Measurements from ENCODE around the gene PIK3CG. TPM values are rescaled to one million over a fixed set of nuclear protein-coding genes. Genes with fewer than 3 reads are reported as not detected.
"Not testable (repeated sequence)": the region's sequence is repeated elsewhere in the genome, so short reads cannot be mapped to it uniquely, and the experiment has no call there.

Gene PIK3CG
- total and polyA plus RNA-seq, 2 donors, result 2.2 to 22.4 TPM

GRCh38 chr7:106938122-106938521 is 73.0 kb downstream of the PIK3CG start:
- WGBS, result 91% methylated on average over 7 of the region's 7 CpGs
- not testable (repeated sequence) for H3K4me3 ChIP-seq (ENCODE audit: low read length in 2 of 2); H3K27me3 ChIP-seq (ENCODE audit: control insufficient read depth in 2 of 2, insufficient read depth in 1 of 2, low read length in 1 of 2); H3K27ac ChIP-seq (ENCODE audit: low read depth in 1 of 2, low read length in 1 of 2); H3K4me1 ChIP-seq (ENCODE audit: control insufficient read depth in 2 of 2, insufficient read depth in 2 of 2, low read length in 2 of 2); H3K9me3 ChIP-seq (ENCODE audit: control insufficient read depth in 2 of 2, insufficient read depth in 1 of 2, low read length in 1 of 2); DNase-seq (ENCODE audit: low read depth in 6 of 9, low spot score in 9 of 9); H3K36me3 ChIP-seq (ENCODE audit: control insufficient read depth in 2 of 2, insufficient read depth in 2 of 2, low read length in 1 of 2)

DNA sequence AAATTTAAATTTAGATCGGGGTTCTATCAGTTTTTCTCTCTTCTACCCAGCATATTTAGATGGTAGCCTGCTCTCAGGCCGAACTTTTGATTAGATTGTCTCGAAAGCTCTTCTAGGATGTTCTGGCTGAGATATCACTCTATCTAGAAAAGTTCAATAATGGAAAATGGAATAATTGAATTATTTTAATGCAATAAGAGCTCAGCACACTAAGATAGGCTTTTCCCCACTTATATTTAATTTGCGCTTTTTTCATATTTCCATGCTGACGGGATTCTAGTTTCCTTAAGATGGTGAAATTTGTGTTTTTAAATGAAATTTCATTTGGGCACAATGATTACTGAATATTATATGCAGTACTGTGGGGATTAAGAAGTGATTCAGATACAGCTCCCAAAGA is 73.7 kb downstream of the PIK3CG start:
- 97% methylated on average over 5 of the region's 5 CpGs for WGBS
- no peak for DNase-seq (ENCODE audit: low read depth in 6 of 9, low spot score in 9 of 9)
- no peaks in the 10 kb centered on the region for H3K27me3 ChIP-seq (ENCODE audit: control insufficient read depth in 2 of 2, insufficient read depth in 1 of 2, low read length in 1 of 2)

DNA sequence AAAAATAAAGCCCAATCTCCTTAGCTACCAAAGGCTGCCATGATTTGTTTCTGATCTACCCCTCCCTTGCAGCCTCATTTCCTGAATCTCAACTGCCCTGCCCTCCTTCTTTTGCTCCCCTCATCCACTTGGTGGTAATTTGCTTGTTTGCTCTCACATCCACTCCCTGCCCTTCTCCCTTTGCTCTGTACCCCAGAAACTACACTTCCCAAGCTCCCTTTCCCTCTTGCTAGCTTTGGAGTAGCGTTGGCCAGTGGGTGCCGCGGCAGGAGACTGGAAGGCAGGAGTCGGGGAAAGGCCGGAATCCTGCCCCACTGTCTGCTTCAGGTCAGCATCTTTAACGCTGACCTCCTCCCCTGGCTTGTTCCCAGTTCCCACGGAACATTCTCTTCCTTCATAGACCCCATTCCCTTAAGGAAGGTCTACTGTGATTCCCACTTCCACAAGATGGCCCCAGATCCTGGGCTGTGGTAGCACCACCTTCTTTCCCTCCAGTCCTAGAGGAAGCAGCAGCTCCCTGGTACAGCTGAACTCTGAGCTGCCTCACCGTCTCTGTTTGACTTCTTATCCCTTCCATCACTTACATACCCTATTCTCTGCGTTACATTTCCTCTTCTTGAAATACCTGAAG is 79.1 kb downstream of the PIK3CG start:
- 97% methylated on average over 9 of the region's 9 CpGs for WGBS
- H3K27me3 ChIP-seq (ENCODE audit: control insufficient read depth in 2 of 2, insufficient read depth in 1 of 2, low read length in 1 of 2), result no peaks in the 10 kb centered on the region
- H3K27ac ChIP-seq (ENCODE audit: low read depth in 1 of 2, low read length in 1 of 2), result no peak overlapping the region
- H3K36me3 ChIP-seq (ENCODE audit: control insufficient read depth in 2 of 2, insufficient read depth in 2 of 2, low read length in 1 of 2), result no peaks in the 10 kb centered on the region
- no peak for DNase-seq (ENCODE audit: low read depth in 6 of 9, low spot score in 9 of 9)
- no peaks in the 10 kb centered on the region for H3K4me1 ChIP-seq (ENCODE audit: control insufficient read depth in 2 of 2, insufficient read depth in 2 of 2, low read length in 2 of 2)
- no peaks in the 10 kb centered on the region for H3K9me3 ChIP-seq (ENCODE audit: control insufficient read depth in 2 of 2, insufficient read depth in 1 of 2, low read length in 1 of 2)
- no peak overlapping the region for H3K4me3 ChIP-seq (ENCODE audit: low read length in 2 of 2)

More for the DNA sequence above, 73.7 kb downstream of the PIK3CG start:
- Histone ChIP-seq H3K27ac (ENCODE audit: low read depth in 1 of 2, low read length in 1 of 2) (no peak overlapping the region), H3K4me1 (ENCODE audit: control insufficient read depth in 2 of 2, insufficient read depth in 2 of 2, low read length in 2 of 2) (no peaks in the 10 kb centered on the region), H3K4me3 (ENCODE audit: low read length in 2 of 2) (no peak overlapping the region), H3K9me3 (ENCODE audit: control insufficient read depth in 2 of 2, insufficient read depth in 1 of 2, low read length in 1 of 2) (no peaks in the 10 kb centered on the region), H3K36me3 (ENCODE audit: control insufficient read depth in 2 of 2, insufficient read depth in 2 of 2, low read length in 1 of 2) (no peaks in the 10 kb centered on the region)

DNA sequence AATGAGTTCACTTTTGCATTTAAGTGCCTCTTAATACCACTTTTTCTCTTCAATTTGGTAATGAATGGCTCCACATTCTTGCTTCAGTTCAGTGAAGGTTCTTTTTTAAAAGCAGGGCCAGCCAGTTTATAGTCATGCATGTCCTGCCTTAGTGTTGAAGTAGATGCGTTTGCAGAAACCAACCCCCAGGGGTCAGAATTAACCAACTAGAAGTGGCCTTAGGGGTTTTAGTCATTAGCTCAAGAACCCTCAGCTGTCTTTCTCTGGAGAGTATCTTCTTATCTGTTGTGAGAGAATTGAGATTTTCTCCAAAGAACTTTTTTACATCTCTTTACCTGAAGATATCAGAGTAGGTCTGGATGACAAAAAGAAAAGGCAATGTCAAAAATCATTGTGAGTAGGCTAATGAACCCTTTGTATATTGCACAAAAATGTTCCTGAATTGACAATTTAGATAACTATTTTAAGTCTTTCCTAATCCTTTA is 82.2 kb downstream of the PIK3CG start:
- no peaks in the 10 kb centered on the region for H3K9me3 ChIP-seq (ENCODE audit: control insufficient read depth in 2 of 2, insufficient read depth in 1 of 2, low read length in 1 of 2)
- no peaks in the 10 kb centered on the region for H3K4me1 ChIP-seq (ENCODE audit: control insufficient read depth in 2 of 2, insufficient read depth in 2 of 2, low read length in 2 of 2)
- H3K4me3 ChIP-seq (ENCODE audit: low read length in 2 of 2), result no peak overlapping the region
- H3K27ac ChIP-seq (ENCODE audit: low read depth in 1 of 2, low read length in 1 of 2), result no peak overlapping the region
- peak in 8 of 9 donors; percentile 13 to 67 (median 26) for DNase-seq (ENCODE audit: low read depth in 6 of 9, low spot score in 9 of 9)
- no peaks in the 10 kb centered on the region for H3K36me3 ChIP-seq (ENCODE audit: control insufficient read depth in 2 of 2, insufficient read depth in 2 of 2, low read length in 1 of 2)
- H3K27me3 ChIP-seq (ENCODE audit: control insufficient read depth in 2 of 2, insufficient read depth in 1 of 2, low read length in 1 of 2), result no peaks in the 10 kb centered on the region
- WGBS, result 10% methylated on average over 1 of the region's 1 CpG

- Histone ChIP-seq H3K36me3 (ENCODE audit: control insufficient read depth in 2 of 2, insufficient read depth in 2 of 2, low read length in 1 of 2) (no peaks in the 10 kb centered on the region), H3K27ac (ENCODE audit: low read depth in 1 of 2, low read length in 1 of 2) (no peak overlapping the region), H3K4me3 (ENCODE audit: low read length in 2 of 2) (no peak overlapping the region), H3K4me1 (ENCODE audit: control insufficient read depth in 2 of 2, insufficient read depth in 2 of 2, low read length in 2 of 2) (no peaks in the 10 kb centered on the region), H3K27me3 (ENCODE audit: control insufficient read depth in 2 of 2, insufficient read depth in 1 of 2, low read length in 1 of 2) (no peaks in the 10 kb centered on the region), H3K9me3 (ENCODE audit: control insufficient read depth in 2 of 2, insufficient read depth in 1 of 2, low read length in 1 of 2) (no peaks in the 10 kb centered on the region)
- DNase-seq (ENCODE audit: low read depth in 6 of 9, low spot score in 9 of 9), result no peak
- 95% methylated on average over 7 of the region's 7 CpGs for WGBS
Measured at GRCh38 chr7:106952001-106952657, 87.0 kb downstream of the PIK3CG start.

GRCh38 chr7:106952658-106953231 is 87.7 kb downstream of the PIK3CG start:
- DNase-seq (ENCODE audit: low read depth in 6 of 9, low spot score in 9 of 9), result no peak

DNA sequence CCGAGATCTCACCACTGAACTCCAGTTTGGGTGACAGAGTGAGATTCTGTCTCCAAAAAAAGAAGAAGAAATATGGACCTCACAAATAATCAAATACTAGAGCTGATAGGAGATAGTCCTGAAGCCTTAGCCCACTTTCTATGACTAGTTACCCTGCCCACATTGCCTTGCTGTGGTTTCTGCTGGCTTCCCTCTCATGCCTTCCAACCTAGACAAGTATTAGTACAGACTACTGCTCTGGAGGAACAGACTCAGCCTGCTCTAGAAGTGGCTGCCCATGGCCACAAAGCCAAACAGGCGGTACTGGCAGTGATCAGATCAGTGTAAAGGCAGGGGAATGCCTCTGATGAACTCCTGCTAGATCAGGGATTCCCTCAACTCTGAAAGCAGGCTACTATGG is 89.8 kb downstream of the PIK3CG start:
- H3K36me3 ChIP-seq (ENCODE audit: control insufficient read depth in 2 of 2, insufficient read depth in 2 of 2, low read length in 1 of 2), result no peaks in the 10 kb centered on the region
- no peaks in the 10 kb centered on the region for H3K9me3 ChIP-seq (ENCODE audit: control insufficient read depth in 2 of 2, insufficient read depth in 1 of 2, low read length in 1 of 2)
- DNase-seq (ENCODE audit: low read depth in 6 of 9, low spot score in 9 of 9), result no peak
- H3K4me1 ChIP-seq (ENCODE audit: control insufficient read depth in 2 of 2, insufficient read depth in 2 of 2, low read length in 2 of 2), result no peaks in the 10 kb centered on the region
- H3K4me3 ChIP-seq (ENCODE audit: low read length in 2 of 2), result no peak overlapping the region
- H3K27me3 ChIP-seq (ENCODE audit: control insufficient read depth in 2 of 2, insufficient read depth in 1 of 2, low read length in 1 of 2), result no peaks in the 10 kb centered on the region
- WGBS, result 97% methylated on average over 2 of the region's 2 CpGs
- H3K27ac ChIP-seq (ENCODE audit: low read depth in 1 of 2, low read length in 1 of 2), result no peak overlapping the region

More at GRCh38 chr7:106952658-106953231, 87.7 kb downstream of the PIK3CG start:
- Histone ChIP-seq H3K27me3 (ENCODE audit: control insufficient read depth in 2 of 2, insufficient read depth in 1 of 2, low read length in 1 of 2) (no peaks in the 10 kb centered on the region), H3K4me1 (ENCODE audit: control insufficient read depth in 2 of 2, insufficient read depth in 2 of 2, low read length in 2 of 2) (no peaks in the 10 kb centered on the region), H3K27ac (ENCODE audit: low read depth in 1 of 2, low read length in 1 of 2) (no peak overlapping the region), H3K4me3 (ENCODE audit: low read length in 2 of 2) (no peak overlapping the region), H3K36me3 (ENCODE audit: control insufficient read depth in 2 of 2, insufficient read depth in 2 of 2, low read length in 1 of 2) (no peaks in the 10 kb centered on the region), H3K9me3 (ENCODE audit: control insufficient read depth in 2 of 2, insufficient read depth in 1 of 2, low read length in 1 of 2) (no peaks in the 10 kb centered on the region)
- 47% methylated on average over 5 of the region's 5 CpGs for WGBS

GRCh38 chr7:106955857-106956256 is 90.8 kb downstream of the PIK3CG start:
- not testable (repeated sequence) for DNase-seq (ENCODE audit: low read depth in 6 of 9, low spot score in 9 of 9); H3K9me3 ChIP-seq (ENCODE audit: control insufficient read depth in 2 of 2, insufficient read depth in 1 of 2, low read length in 1 of 2); H3K36me3 ChIP-seq (ENCODE audit: control insufficient read depth in 2 of 2, insufficient read depth in 2 of 2, low read length in 1 of 2); H3K4me3 ChIP-seq (ENCODE audit: low read length in 2 of 2); H3K27me3 ChIP-seq (ENCODE audit: control insufficient read depth in 2 of 2, insufficient read depth in 1 of 2, low read length in 1 of 2); H3K4me1 ChIP-seq (ENCODE audit: control insufficient read depth in 2 of 2, insufficient read depth in 2 of 2, low read length in 2 of 2); H3K27ac ChIP-seq (ENCODE audit: low read depth in 1 of 2, low read length in 1 of 2)
- 93% methylated on average over 1 of the region's 1 CpG for WGBS

Data from thymus (tissue), 11 donors.